ENCODE results near the gene EFCAB8.
"Not testable (repeated sequence)": the region's sequence is repeated elsewhere in the genome, so short reads cannot be mapped to it uniquely, and the experiment has no call there.

Gene EFCAB8

DNA sequence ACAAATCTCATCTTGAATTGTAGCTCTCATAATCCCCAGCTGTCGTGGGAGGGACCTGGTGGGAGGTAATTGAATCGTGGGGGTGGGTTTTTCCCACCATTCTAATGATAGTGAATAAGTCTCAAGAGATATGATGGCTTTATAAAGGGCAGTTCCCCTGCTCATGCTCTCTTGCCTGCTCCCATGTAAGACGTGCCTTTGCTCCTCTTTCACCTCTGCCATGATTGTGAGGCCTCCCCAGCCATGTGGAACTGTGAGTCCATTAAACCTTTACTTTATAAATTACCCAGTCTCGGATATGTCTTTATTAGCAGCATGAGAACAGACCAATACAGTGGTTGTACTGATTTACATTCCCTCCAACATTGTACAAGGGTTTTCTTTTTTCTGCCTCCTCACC is 75.9 kb downstream of the EFCAB8 start:
- no peaks in the 10 kb centered on the region for H3K36me3 ChIP-seq (ENCODE audit: insufficient read depth, low read length)
- no peaks in the 10 kb centered on the region for H3K9me3 ChIP-seq (ENCODE audit: low read length)
- no peak overlapping the region for H3K9ac ChIP-seq (ENCODE audit: low read length)
- H3K27ac ChIP-seq (ENCODE audit: low read depth, low read length), result no peak overlapping the region
- no peaks in the 10 kb centered on the region for H3K27me3 ChIP-seq (ENCODE audit: control insufficient read depth in 1 of 2, insufficient read depth in 2 of 2, low read length in 2 of 2)
- H3K4me1 ChIP-seq (ENCODE audit: insufficient read depth, low read length), result no peaks in the 10 kb centered on the region
- H3K4me3 ChIP-seq (ENCODE audit: low read depth in 1 of 2, low read length in 2 of 2), result no peak overlapping the region

DNA sequence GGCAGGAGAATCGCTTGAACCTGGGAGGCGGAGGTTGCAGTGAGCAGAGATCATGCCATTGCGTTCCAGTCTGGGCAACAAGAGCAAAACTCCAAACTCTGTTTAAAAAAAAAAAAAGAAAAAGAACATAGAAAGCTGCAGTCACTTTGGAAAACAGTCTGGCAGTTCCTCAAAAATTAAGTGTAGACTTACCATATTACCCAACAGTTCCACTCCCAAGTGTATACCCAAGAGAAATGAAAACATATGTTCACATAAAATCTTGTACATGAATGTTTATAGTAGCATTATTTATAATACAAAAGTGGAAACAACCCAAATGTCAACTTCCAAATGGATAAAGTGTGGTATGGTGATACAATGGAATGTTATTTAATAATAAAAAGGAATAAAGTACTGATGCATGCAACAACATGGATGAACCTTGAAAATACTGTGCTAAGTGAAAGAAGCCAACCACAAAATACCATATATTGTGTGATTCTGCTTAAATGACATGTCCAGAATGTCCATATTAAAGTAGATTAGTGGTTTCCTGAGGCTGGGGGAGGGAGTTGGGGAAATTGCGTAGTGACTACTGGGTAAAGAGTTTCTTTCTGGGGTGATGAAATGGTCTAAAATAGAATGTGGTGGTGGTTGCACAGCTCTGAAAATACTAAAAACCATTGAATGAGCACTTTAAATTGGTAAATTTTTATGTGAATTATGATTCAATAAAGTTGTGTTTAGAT is 82.6 kb downstream of the EFCAB8 start:
- no peaks in the 10 kb centered on the region for H3K36me3 ChIP-seq (ENCODE audit: insufficient read depth, low read length)
- H3K9me3 ChIP-seq (ENCODE audit: low read length), result no peaks in the 10 kb centered on the region
- H3K27me3 ChIP-seq (ENCODE audit: control insufficient read depth in 1 of 2, insufficient read depth in 2 of 2, low read length in 2 of 2), result no peaks in the 10 kb centered on the region
- no peak overlapping the region for H3K9ac ChIP-seq (ENCODE audit: low read length)
- H3K4me3 ChIP-seq (ENCODE audit: low read depth in 1 of 2, low read length in 2 of 2), result no peak overlapping the region
- H3K4me1 ChIP-seq (ENCODE audit: insufficient read depth, low read length), result no peaks in the 10 kb centered on the region
- no peak overlapping the region for H3K27ac ChIP-seq (ENCODE audit: low read depth, low read length)

DNA sequence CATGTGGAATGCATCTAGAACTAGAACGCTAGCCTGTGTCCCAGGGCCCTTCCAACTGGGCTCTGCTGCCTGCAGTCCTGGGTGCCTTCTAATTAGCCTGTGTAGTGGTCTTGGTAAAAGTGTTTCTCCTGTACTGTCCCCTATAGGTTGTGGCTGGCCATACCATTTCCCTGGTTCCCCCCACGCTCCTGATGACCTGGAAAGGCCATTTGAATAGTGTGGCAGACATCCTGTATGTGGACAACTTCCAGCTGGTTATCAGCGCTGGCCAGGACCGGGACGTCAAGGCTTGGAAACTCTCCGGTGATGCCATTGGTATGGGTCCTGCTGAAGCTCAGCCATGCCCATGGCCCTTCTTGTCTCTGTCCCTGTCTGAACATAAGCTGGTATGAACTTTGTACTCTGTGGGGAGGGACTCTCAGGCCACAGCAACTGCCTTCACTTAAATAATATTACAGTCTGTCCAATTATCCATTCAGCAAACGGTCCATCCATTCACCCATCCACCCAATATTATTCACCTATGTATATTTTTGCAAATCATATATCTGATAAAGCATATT is 84.8 kb downstream of the EFCAB8 start:
- H3K27ac ChIP-seq (ENCODE audit: low read depth, low read length), result no peak overlapping the region
- H3K4me1 ChIP-seq (ENCODE audit: insufficient read depth, low read length), result no peaks in the 10 kb centered on the region
- no peak overlapping the region for H3K4me3 ChIP-seq (ENCODE audit: low read depth in 1 of 2, low read length in 2 of 2)
- H3K36me3 ChIP-seq (ENCODE audit: insufficient read depth, low read length), result no peaks in the 10 kb centered on the region
- H3K27me3 ChIP-seq (ENCODE audit: control insufficient read depth in 1 of 2, insufficient read depth in 2 of 2, low read length in 2 of 2), result no peaks in the 10 kb centered on the region
- no peak overlapping the region for H3K9ac ChIP-seq (ENCODE audit: low read length)
- no peaks in the 10 kb centered on the region for H3K9me3 ChIP-seq (ENCODE audit: low read length)

DNA sequence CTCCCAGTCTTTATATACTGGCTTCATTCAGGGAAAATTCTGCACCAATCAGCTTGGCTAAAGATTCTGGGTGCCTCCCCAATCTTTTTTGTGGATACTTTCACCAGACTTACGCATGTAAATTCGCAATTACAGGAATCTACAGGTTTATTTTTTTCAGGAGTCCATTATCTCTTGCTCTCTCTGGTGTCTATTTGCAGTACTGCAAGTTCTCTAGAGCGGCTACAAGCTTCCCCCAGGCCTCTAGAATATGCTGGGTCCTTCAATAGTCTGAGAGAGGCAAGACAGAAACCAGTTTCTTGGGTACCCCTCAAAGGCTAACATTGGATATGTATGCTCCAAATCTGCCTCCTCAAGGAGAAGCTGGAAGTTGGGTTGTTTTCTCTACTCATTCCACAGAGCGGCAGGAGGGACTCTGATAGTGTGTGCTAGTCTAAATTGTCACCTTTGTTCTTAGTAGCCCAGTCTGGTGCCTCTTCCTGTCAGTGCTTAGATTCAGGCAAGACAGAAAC is 87.0 kb downstream of the EFCAB8 start:
- no peaks in the 10 kb centered on the region for H3K27me3 ChIP-seq (ENCODE audit: control insufficient read depth in 1 of 2, insufficient read depth in 2 of 2, low read length in 2 of 2)
- H3K4me1 ChIP-seq (ENCODE audit: insufficient read depth, low read length), result no peaks in the 10 kb centered on the region
- no peak overlapping the region for H3K4me3 ChIP-seq (ENCODE audit: low read depth in 1 of 2, low read length in 2 of 2)
- no peaks in the 10 kb centered on the region for H3K9me3 ChIP-seq (ENCODE audit: low read length)
- no peak overlapping the region for H3K27ac ChIP-seq (ENCODE audit: low read depth, low read length)
- no peaks in the 10 kb centered on the region for H3K36me3 ChIP-seq (ENCODE audit: insufficient read depth, low read length)
- H3K9ac ChIP-seq (ENCODE audit: low read length), result no peak overlapping the region

DNA sequence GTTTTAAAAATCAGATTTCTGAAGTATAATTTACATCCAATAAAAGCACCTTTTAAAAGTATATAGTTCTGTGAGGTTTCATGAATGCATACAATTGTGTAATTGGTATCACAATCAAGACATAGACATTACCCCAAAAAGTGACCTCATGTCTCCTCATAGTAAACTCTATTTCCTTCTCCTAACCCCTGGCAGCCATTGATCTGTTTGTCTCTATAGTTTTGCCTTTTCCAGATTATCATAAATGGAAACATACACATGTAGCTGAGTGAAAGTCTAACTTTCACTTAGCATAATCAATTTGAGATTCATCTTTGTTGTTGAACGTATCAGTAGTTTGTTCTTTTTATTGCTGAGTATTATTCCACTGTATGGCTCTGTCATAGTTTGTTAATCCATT is 87.9 kb downstream of the EFCAB8 start:
- Histone ChIP-seq H3K4me1 (ENCODE audit: insufficient read depth, low read length) (no peaks in the 10 kb centered on the region), H3K27me3 (ENCODE audit: control insufficient read depth in 1 of 2, insufficient read depth in 2 of 2, low read length in 2 of 2) (no peaks in the 10 kb centered on the region), H3K9ac (ENCODE audit: low read length) (no peak overlapping the region), H3K27ac (ENCODE audit: low read depth, low read length) (no peak overlapping the region), H3K9me3 (ENCODE audit: low read length) (no peaks in the 10 kb centered on the region), H3K4me3 (ENCODE audit: low read depth in 1 of 2, low read length in 2 of 2) (no peak overlapping the region), H3K36me3 (ENCODE audit: insufficient read depth, low read length) (no peaks in the 10 kb centered on the region)

DNA sequence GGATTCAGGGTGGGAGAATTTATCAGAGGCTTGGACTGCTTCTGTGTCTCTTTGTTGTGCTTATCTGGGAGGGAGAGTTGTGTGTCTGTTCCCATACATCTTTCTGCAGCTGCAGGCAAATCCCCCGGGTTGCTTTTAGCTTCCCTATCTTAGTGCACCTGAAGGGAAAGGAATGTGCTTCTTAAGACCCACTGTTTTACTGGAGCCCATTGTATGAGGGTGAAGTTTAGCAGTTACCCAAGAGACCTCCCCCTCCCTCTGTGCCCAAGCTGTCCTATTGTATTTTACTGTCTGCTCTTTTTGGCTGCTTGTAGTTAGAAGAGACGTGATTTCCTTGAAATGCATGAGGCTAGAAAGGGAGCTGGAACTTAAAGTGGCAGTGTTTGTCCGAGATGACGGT is 91.8 kb downstream of the EFCAB8 start:
- not testable (repeated sequence) for H3K27me3 ChIP-seq (ENCODE audit: control insufficient read depth in 1 of 2, insufficient read depth in 2 of 2, low read length in 2 of 2)

DNA sequence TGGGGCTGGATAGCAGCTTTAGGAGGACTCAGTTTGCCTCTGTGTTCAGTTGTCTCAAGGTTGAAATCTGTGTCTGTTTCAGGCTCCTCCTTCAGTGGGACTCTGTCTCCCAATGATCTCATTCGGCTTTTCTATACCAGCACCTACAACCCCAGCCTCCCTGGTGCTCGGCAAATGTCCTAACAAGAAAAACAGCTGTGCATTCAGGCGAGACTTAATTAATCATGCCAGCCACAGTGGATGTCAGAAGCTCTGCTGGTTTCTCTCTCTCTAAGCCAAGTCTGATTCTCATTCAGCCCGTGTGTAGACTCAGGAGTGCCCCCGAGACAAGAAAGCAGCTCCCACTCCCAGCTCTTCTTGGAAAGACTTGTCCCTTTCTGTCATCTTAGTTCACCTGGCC is 98.7 kb downstream of the EFCAB8 start:
- Histone ChIP-seq H3K9ac (ENCODE audit: low read length) (no peak overlapping the region), H3K36me3 (ENCODE audit: insufficient read depth, low read length) (no peaks in the 10 kb centered on the region), H3K9me3 (ENCODE audit: low read length) (no peaks in the 10 kb centered on the region), H3K27ac (ENCODE audit: low read depth, low read length) (no peak overlapping the region), H3K4me1 (ENCODE audit: insufficient read depth, low read length) (no peaks in the 10 kb centered on the region), H3K4me3 (ENCODE audit: low read depth in 1 of 2, low read length in 2 of 2) (no peak overlapping the region), H3K27me3 (ENCODE audit: control insufficient read depth in 1 of 2, insufficient read depth in 2 of 2, low read length in 2 of 2) (no peaks in the 10 kb centered on the region)

More for the DNA sequence above, 91.8 kb downstream of the EFCAB8 start:
- not testable (repeated sequence) for H3K9ac ChIP-seq (ENCODE audit: low read length); H3K36me3 ChIP-seq (ENCODE audit: insufficient read depth, low read length); H3K4me1 ChIP-seq (ENCODE audit: insufficient read depth, low read length); H3K9me3 ChIP-seq (ENCODE audit: low read length); H3K4me3 ChIP-seq (ENCODE audit: low read depth in 1 of 2, low read length in 2 of 2); H3K27ac ChIP-seq (ENCODE audit: low read depth, low read length)

DNA sequence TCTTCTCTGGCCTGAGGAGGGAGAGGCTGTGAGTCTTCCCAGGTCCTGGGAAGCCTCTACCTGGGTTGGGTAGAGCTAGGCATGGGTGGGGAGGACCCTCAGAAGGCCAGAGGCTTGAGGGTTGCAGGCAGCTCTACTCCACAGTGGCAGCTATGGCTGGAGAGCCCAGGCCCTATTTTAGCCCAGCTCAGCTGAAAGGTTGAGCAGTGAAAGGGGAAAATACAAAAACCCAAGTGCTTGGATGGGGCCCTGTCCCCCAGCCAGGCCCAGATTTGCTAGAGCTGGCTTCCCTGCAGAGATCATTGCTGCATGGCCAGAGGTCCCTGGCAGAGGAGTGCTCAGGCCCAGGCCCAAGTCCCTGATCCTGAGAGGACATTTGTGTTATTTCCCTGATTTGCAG is 99.9 kb downstream of the EFCAB8 start:
- no peak overlapping the region for H3K9ac ChIP-seq (ENCODE audit: low read length)
- H3K36me3 ChIP-seq (ENCODE audit: insufficient read depth, low read length), result no peaks in the 10 kb centered on the region
- no peaks in the 10 kb centered on the region for H3K4me1 ChIP-seq (ENCODE audit: insufficient read depth, low read length)
- H3K9me3 ChIP-seq (ENCODE audit: low read length), result no peaks in the 10 kb centered on the region
- no peak overlapping the region for H3K4me3 ChIP-seq (ENCODE audit: low read depth in 1 of 2, low read length in 2 of 2)
- H3K27ac ChIP-seq (ENCODE audit: low read depth, low read length), result no peak overlapping the region
- no peaks in the 10 kb centered on the region for H3K27me3 ChIP-seq (ENCODE audit: control insufficient read depth in 1 of 2, insufficient read depth in 2 of 2, low read length in 2 of 2)

DNA sequence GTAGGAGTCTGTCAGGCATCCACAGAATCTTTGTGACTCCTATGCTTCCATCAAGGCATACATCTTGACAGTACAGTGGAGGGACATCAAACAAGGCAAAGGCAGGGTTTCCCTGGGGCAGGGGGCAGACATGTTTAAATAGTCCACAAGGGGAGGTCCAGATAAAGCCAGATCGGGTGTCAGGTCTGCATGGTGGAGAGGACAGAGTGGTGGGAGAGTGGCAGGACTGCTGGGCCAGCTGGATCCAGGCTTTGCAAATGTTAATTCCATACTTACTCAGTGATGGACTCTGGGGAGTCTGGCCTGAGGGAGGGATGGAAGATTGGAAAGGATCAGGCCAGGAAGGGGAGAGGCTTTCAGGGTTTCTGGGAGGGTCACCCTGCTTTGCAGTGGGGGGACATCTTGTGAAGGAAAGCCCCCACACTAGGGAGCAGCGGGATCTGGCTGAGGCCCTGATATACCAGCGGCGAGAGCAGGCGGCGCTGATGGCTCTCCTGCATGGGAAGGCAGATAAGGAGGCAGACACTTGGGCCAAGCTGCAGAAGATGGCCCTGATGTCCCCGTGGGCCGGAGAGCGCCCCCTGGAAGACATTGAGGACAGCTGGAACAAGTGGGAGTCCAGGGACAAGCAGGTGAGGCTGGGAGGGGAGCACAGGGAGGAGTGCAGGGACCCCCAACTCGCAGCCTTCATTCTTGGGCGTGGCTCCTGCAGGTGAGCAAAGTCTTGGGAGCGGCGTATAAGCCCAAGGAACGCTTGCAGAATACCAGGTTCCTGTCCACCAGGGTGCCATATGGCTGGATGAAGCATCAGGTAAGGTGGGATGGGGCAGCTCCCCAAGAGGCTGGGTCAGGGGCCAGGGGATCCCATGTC is 100.9 kb downstream of the EFCAB8 start:
- Histone ChIP-seq H3K9ac (ENCODE audit: low read length) (no peak overlapping the region), H3K36me3 (ENCODE audit: insufficient read depth, low read length) (no peaks in the 10 kb centered on the region), H3K27me3 (ENCODE audit: control insufficient read depth in 1 of 2, insufficient read depth in 2 of 2, low read length in 2 of 2) (no peaks in the 10 kb centered on the region), H3K4me1 (ENCODE audit: insufficient read depth, low read length) (no peaks in the 10 kb centered on the region), H3K9me3 (ENCODE audit: low read length) (no peaks in the 10 kb centered on the region), H3K4me3 (ENCODE audit: low read depth in 1 of 2, low read length in 2 of 2) (no peak overlapping the region), H3K27ac (ENCODE audit: low read depth, low read length) (no peak overlapping the region)

DNA sequence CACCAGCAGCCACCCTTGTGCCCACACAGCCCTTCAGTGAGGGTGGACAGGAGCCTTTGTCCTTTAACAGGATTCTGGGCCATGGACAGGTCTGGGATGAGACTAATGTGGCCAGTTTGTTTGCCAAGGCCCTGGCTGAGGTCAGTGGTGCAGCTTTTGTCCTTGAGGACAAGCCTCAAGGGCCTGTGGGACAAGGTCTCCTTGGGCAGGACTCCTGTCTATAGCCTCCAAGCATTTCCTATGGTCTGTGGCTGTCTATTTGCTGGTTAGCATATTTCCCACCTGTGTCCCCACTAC is 101.4 kb downstream of the EFCAB8 start:
- Histone ChIP-seq H3K4me1 (ENCODE audit: insufficient read depth, low read length) (no peaks in the 10 kb centered on the region), H3K36me3 (ENCODE audit: insufficient read depth, low read length) (no peaks in the 10 kb centered on the region), H3K4me3 (ENCODE audit: low read depth in 1 of 2, low read length in 2 of 2) (no peak overlapping the region), H3K9ac (ENCODE audit: low read length) (no peak overlapping the region), H3K9me3 (ENCODE audit: low read length) (no peaks in the 10 kb centered on the region), H3K27ac (ENCODE audit: low read depth, low read length) (no peak overlapping the region), H3K27me3 (ENCODE audit: control insufficient read depth in 1 of 2, insufficient read depth in 2 of 2, low read length in 2 of 2) (no peaks in the 10 kb centered on the region)

DNA sequence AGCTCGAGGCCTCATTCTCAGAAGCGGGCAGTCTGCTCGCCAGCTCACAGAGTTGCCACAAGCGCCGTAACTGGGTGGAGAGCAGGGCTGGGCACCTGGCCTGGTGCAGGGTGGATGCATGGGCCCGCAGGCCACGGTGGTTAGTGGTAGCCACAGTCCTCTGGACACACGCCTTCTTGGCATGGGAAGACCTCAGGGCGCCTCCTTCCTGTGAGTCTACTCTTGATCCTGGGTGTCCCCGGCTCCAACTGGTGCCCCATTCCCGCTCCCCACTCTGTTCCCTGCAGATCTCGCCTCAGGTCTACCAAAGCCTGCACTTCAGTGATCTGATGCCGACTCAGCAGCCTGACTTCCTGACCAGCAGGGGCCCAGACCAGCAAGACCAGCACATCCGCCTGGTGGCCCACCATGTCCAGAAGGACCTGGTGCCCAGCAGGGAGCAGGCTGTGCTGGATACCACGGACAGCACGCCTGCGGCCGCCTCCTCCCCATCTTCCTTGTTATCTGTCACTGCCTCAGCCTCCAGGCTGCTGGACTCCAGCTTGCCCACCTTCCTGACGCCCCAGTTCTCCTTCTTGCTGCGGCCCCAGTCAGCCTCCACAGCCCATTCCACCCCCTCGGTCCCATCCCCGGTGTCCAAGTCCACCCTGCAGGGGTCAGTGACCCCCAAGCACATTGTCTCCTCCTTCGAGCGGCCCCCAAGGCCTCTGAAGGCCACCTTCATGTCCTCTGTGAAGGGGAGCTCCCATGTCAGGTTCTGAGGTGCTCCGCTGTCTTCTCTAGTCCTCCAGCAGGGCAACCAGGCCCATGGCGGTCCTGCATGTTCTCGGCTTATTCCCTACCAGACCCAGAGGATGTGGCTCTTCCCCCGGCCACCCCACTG is 102.4 kb downstream of the EFCAB8 start:
- Histone ChIP-seq H3K27me3 (ENCODE audit: control insufficient read depth in 1 of 2, insufficient read depth in 2 of 2, low read length in 2 of 2) (no peaks in the 10 kb centered on the region), H3K9me3 (ENCODE audit: low read length) (no peaks in the 10 kb centered on the region), H3K4me3 (ENCODE audit: low read depth in 1 of 2, low read length in 2 of 2) (no peak overlapping the region), H3K36me3 (ENCODE audit: insufficient read depth, low read length) (no peaks in the 10 kb centered on the region), H3K27ac (ENCODE audit: low read depth, low read length) (no peak overlapping the region), H3K4me1 (ENCODE audit: insufficient read depth, low read length) (no peaks in the 10 kb centered on the region), H3K9ac (ENCODE audit: low read length) (no peak overlapping the region)

All from muscle layer of colon (tissue), 2 donors.